PFSK-1 (cell line): ENCODE data around the gene ID3.

Experiments
- POLR2AphosphoS5 ChIP-seq: IDR thresholded peaks from 2 replicates; pipeline ENCODE4 v1.6.1; 2012; ENCODE audit warnings: low read depth, mild to moderate bottlenecking, control low read depth, low read length, moderate library complexity
- TAF1 ChIP-seq: IDR thresholded peaks from 2 replicates; pipeline ENCODE4 v1.6.1; 2012; ENCODE audit warnings: low read length, control low read depth, borderline replicate concordance; ENCODE audit not compliant: insufficient read depth

DNA sequence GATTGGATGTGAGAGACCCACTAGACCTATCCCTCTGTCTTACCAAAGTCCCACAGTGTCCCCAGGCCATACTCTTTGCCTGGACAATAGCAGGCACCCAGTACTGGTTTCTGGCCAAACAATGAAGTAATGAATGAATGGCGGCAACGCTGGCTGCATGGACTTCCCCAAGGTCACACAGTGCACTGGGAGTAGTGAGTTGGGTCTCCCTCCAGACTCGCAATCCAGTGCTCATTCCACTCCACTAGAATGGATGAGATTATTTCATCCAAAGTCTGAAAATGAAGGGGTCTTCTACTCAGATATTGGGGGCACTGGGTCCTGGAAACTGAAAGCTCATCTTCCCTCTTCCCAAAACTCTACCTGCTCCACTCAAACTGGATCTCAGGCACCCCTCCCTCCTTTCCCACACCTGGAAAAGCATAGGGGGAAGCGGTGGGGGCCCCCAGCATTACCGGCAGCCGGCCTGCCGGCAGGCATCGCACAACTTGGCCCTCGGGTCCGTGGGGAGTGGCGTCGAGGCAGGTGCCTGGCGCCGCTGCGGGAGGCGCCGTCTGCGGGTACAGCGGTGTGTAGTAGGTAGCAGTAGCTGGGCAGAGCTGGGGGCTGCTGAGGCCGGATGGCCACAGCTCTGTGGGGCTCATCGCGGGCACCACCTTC lies 29.1 kb downstream of the ID3 start:
- TF ChIP-seq POLR2AphosphoS5 (no peak), TAF1 (no peak)
